Ovary (tissue), 3 donors: ENCODE results near the gene PLXNA4.

Experiments
- EP300 ChIP-seq: sonication (generic); formaldehyde crosslinking; IDR thresholded peaks from one replicate; pipeline ENCODE4 v1.6.1; 2017; ENCODE audit warnings: antibody characterized with exemption
- POLR2A ChIP-seq: fragments of 450-650 bp; IDR thresholded peaks from one replicate; pipeline ENCODE4 v1.6.1; 2017; ENCODE audit warnings: antibody characterized with exemption, mild to moderate bottlenecking, moderate library complexity
- TF ChIP-seq, protein P1 (sequence below), 3 donors: fragments of 450-650 bp in 2 of 3; fragments of 200-600 bp in 1 of 3; IDR thresholded peaks; one replicate each; pipeline versions ENCODE4 v1.5.1 to v1.8.0; 2016 to 2022; ENCODE audit warnings: antibody characterized with exemption in 3 of 3, mild to moderate bottlenecking in 1 of 3
- donor health status: DM: no; HTN: no; CAD: no.

DNA sequence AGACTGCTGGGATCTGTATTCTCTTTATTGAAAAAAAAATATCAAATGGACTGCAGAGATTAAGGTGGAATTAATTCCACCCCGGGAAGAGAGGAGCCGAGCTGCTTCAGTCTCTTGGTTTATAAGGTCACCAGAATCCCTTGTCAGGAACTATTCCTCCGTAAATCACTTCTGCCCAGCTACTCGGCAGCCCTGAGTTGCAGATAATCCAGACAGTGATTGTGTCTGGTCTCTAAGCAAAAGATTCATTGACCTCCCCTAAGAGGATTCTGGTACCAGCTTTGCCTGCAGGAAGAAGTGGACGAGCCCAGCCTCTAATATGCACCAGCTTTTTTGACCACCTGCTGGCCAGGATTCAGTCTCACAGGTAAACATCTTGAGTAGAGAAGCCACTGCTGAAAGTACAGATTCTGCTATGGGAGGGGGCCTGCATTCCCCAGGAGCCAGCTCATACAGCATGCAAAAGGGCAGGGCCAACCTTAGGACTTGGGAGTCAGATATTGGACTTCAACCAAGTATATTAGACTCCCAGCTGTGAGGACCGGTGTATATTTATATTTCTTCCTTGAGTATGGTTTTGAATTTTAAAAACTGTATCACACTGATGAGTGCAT is 27.1 kb upstream of the PLXNA4 start:
- TF ChIP-seq, protein P1, sequence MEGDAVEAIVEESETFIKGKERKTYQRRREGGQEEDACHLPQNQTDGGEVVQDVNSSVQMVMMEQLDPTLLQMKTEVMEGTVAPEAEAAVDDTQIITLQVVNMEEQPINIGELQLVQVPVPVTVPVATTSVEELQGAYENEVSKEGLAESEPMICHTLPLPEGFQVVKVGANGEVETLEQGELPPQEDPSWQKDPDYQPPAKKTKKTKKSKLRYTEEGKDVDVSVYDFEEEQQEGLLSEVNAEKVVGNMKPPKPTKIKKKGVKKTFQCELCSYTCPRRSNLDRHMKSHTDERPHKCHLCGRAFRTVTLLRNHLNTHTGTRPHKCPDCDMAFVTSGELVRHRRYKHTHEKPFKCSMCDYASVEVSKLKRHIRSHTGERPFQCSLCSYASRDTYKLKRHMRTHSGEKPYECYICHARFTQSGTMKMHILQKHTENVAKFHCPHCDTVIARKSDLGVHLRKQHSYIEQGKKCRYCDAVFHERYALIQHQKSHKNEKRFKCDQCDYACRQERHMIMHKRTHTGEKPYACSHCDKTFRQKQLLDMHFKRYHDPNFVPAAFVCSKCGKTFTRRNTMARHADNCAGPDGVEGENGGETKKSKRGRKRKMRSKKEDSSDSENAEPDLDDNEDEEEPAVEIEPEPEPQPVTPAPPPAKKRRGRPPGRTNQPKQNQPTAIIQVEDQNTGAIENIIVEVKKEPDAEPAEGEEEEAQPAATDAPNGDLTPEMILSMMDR (IDR thresholded peaks at IDR 0.05) = no peak
- no peak for TF ChIP-seq POLR2A
- TF ChIP-seq EP300 = no peak
